Karpas-422 (cell line): ENCODE measurements around the gene TECPR1. TPM values are rescaled to one million over a fixed set of nuclear protein-coding genes. Genes with fewer than 3 reads are reported as not detected.

Experiments used
- DNase-seq: peaks from one replicate; pipeline ENCODE4 v3.0.0-alpha.2; 2015
- H2AFZ ChIP-seq: fragments of 200-600 bp; sonication (generic); 2 replicates; pipeline ENCODE4 v1.6.1; 2014; ENCODE audit warnings: antibody characterized with exemption, low read length, mixed read lengths
- H3K27ac ChIP-seq: fragments of 200-600 bp; sonication (generic); 2 replicates; pipeline ENCODE4 v1.5.1; 2014; ENCODE audit warnings: mild to moderate bottlenecking, low read length, moderate library complexity
- H3K27me3 ChIP-seq: fragments of 200-600 bp; sonication (generic); 2 replicates; pipeline ENCODE4 v1.6.1; 2014; ENCODE audit warnings: low read length, mixed read lengths
- H3K36me3 ChIP-seq: fragments of 200-600 bp; sonication (generic); 2 replicates; pipeline ENCODE4 v1.6.1; 2014; ENCODE audit warnings: low read length, mixed read lengths; ENCODE audit not compliant: insufficient read depth
- H3K4me1 ChIP-seq: fragments of 200-600 bp; sonication (generic); 2 replicates; pipeline ENCODE4 v1.6.1; 2014; ENCODE audit warnings: mild to moderate bottlenecking, low read length, mixed read lengths
- H3K4me2 ChIP-seq: fragments of 200-600 bp; sonication (generic); 2 replicates; pipeline ENCODE4 v1.6.1; 2014; ENCODE audit warnings: low read length, low read depth, mild to moderate bottlenecking; ENCODE audit not compliant: poor library complexity, severe bottlenecking
- H3K4me3 ChIP-seq: fragments of 200-600 bp; sonication (generic); 2 replicates; pipeline ENCODE4 v1.5.1; 2014; ENCODE audit warnings: mild to moderate bottlenecking, antibody characterized with exemption, low read length, mixed read lengths
- H3K79me2 ChIP-seq: fragments of 200-600 bp; sonication (generic); 2 replicates; pipeline ENCODE4 v1.6.1; 2014; ENCODE audit warnings: mild to moderate bottlenecking, low read length, mixed read lengths
- H3K9ac ChIP-seq: fragments of 200-600 bp; sonication (generic); 2 replicates; pipeline ENCODE4 v1.6.0; 2014; ENCODE audit warnings: low read length
- H3K9me2 ChIP-seq: fragments of 200-600 bp; sonication (generic), shearing (Covaris generic); replicated peaks from 2 replicates; pipeline ENCODE4 v1.6.0; 2014; ENCODE audit warnings: mild to moderate bottlenecking, low read length, moderate library complexity; ENCODE audit not compliant: insufficient read depth
- H3K9me3 ChIP-seq: fragments of 300-700, 200-600 bp; sonication (generic); 2 replicates; pipeline ENCODE4 v1.6.1; 2014; ENCODE audit warnings: low read length, mixed read lengths
- H4K20me1 ChIP-seq: fragments of 200-600 bp; sonication (generic); 2 replicates; pipeline ENCODE4 v1.6.1; 2014; ENCODE audit warnings: mild to moderate bottlenecking, antibody characterized with exemption, low read length, low read depth; ENCODE audit not compliant: insufficient read depth
- total RNA-seq: library from RNA; depleted of rRNA; stranded (reverse); fragments of >200 nt; shearing (Covaris generic); gene quantifications from 2 replicates; pipeline ENCODE4 v1.2.3, GENCODE V29; 2014; ENCODE audit warnings: low replicate concordance; rRNA removed

TECPR1 gene
- total RNA-seq = 28.4 and 30.7 TPM in 2 replicates

GRCh38 chr7:98251601-98252424 is at the start of gene TECPR1:
Gene TECPR1, minus strand, starts transcription at chr7:98252232. Its CDS starts 6,086 bp downstream, at chr7:98246146.
- peak; percentile 95 for DNase-seq
- Histone ChIP-seq H3K9ac (peak within 1 kb of the TSS; percentile 80), H3K9me3 (no peaks in the 10 kb centered on the region), H3K4me2 (peak within 1 kb of the TSS; percentile 77), H3K4me1 (peaks cover 21% of the 10 kb centered on the region), H3K27ac (peak within 1 kb of the TSS; percentile 52), H3K36me3 (no peaks in the 10 kb centered on the region), H3K79me2 (peaks cover 24% of the 10 kb centered on the region), H4K20me1 (no peaks in the 10 kb centered on the region), H2AFZ (peak within 1 kb of the TSS; percentile 25), H3K27me3 (no peaks in the 10 kb centered on the region), H3K9me2 (no peaks in the 10 kb centered on the region), H3K4me3 (peak within 1 kb of the TSS; percentile 90)

- no peak for DNase-seq
- H3K4me1 ChIP-seq = no peaks in the 10 kb centered on the region
These were observed 48.8 kb upstream of the TECPR1 start for GRCh38 chr7:98300595-98301372.

GRCh38 chr7:98297626-98298286 is 45.7 kb upstream of the TECPR1 start:
- no peaks in the 10 kb centered on the region for H4K20me1 ChIP-seq

More at GRCh38 chr7:98300595-98301372, 48.8 kb upstream of the TECPR1 start:
- Histone ChIP-seq H3K4me3 (no peak overlapping the region), H3K9me2 (no peaks in the 10 kb centered on the region), H4K20me1 (no peaks in the 10 kb centered on the region), H3K36me3 (no peaks in the 10 kb centered on the region), H3K27me3 (no peaks in the 10 kb centered on the region), H3K9me3 (no peaks in the 10 kb centered on the region), H3K27ac (no peak overlapping the region), H3K9ac (no peak overlapping the region), H3K79me2 (no peaks in the 10 kb centered on the region), H2AFZ (no peak overlapping the region), H3K4me2 (no peak overlapping the region)

GRCh38 chr7:98296833-98297232 is 44.8 kb upstream of the TECPR1 start:
- H3K27me3 ChIP-seq = no peaks in the 10 kb centered on the region
- H3K4me3 ChIP-seq = no peak overlapping the region
- DNase-seq = no peak
- H3K4me1 ChIP-seq = no peaks in the 10 kb centered on the region; the same call in 1 of the 2 replicates
- no peaks in the 10 kb centered on the region for H4K20me1 ChIP-seq
- no peaks in the 10 kb centered on the region for H3K36me3 ChIP-seq
- H3K9ac ChIP-seq = no peak overlapping the region
- no peak overlapping the region for H3K4me2 ChIP-seq
- no peaks in the 10 kb centered on the region for H3K9me2 ChIP-seq
- H3K79me2 ChIP-seq = no peaks in the 10 kb centered on the region
- H3K9me3 ChIP-seq = no peaks in the 10 kb centered on the region
- H2AFZ ChIP-seq = no peak overlapping the region
- H3K27ac ChIP-seq = no peak overlapping the region

More at GRCh38 chr7:98297626-98298286, 45.7 kb upstream of the TECPR1 start:
- no peak overlapping the region for H3K4me2 ChIP-seq
- no peak overlapping the region for H3K9ac ChIP-seq
- H3K36me3 ChIP-seq = no peaks in the 10 kb centered on the region
- H2AFZ ChIP-seq = no peak overlapping the region
- no peaks in the 10 kb centered on the region for H3K9me3 ChIP-seq
- H3K79me2 ChIP-seq = no peaks in the 10 kb centered on the region
- H3K27ac ChIP-seq = no peak overlapping the region
- no peaks in the 10 kb centered on the region for H3K27me3 ChIP-seq
- H3K4me1 ChIP-seq = no peaks in the 10 kb centered on the region; the same call in 1 of the 2 replicates
- H3K4me3 ChIP-seq = no peak overlapping the region
- DNase-seq = no peak
- H3K9me2 ChIP-seq = no peaks in the 10 kb centered on the region

- H3K9me2 ChIP-seq = no peaks in the 10 kb centered on the region
- no peaks in the 10 kb centered on the region; the same call in 1 of the 2 replicates for H4K20me1 ChIP-seq
- no peak overlapping the region for H2AFZ ChIP-seq
- H3K9ac ChIP-seq = no peak overlapping the region
- no peaks in the 10 kb centered on the region for H3K36me3 ChIP-seq
- H3K79me2 ChIP-seq = no peaks in the 10 kb centered on the region
- no peaks in the 10 kb centered on the region for H3K9me3 ChIP-seq
- H3K27me3 ChIP-seq = no peaks in the 10 kb centered on the region
- no peak overlapping the region for H3K4me2 ChIP-seq
- no peak overlapping the region for H3K4me3 ChIP-seq
- H3K4me1 ChIP-seq = no peaks in the 10 kb centered on the region; the same call in 1 of the 2 replicates
- DNase-seq = no peak
- no peak overlapping the region for H3K27ac ChIP-seq
These were observed 43.6 kb upstream of the TECPR1 start for GRCh38 chr7:98295467-98296192.

GRCh38 chr7:98294798-98295382 is 42.9 kb upstream of the TECPR1 start:
- no peak overlapping the region for H3K9ac ChIP-seq
- no peak overlapping the region for H3K27ac ChIP-seq
- H3K36me3 ChIP-seq = no peaks in the 10 kb centered on the region
- DNase-seq = peak; percentile 89
- no peaks in the 10 kb centered on the region for H3K9me2 ChIP-seq
- H3K4me2 ChIP-seq = no peak overlapping the region
- H3K9me3 ChIP-seq = no peaks in the 10 kb centered on the region
- no peaks in the 10 kb centered on the region for H3K79me2 ChIP-seq
- no peaks in the 10 kb centered on the region for H3K27me3 ChIP-seq
- H4K20me1 ChIP-seq = no peaks in the 10 kb centered on the region; the same call in 1 of the 2 replicates
- H3K4me1 ChIP-seq = no peaks in the 10 kb centered on the region; the same call in 1 of the 2 replicates
- H3K4me3 ChIP-seq = no peak overlapping the region
- no peak overlapping the region for H2AFZ ChIP-seq

GRCh38 chr7:98294326-98294725 is 42.3 kb upstream of the TECPR1 start:
- H3K36me3 ChIP-seq = no peaks in the 10 kb centered on the region
- no peaks in the 10 kb centered on the region; the same call in 1 of the 2 replicates for H3K4me1 ChIP-seq
- DNase-seq = no peak
- no peak overlapping the region for H3K27ac ChIP-seq
- H4K20me1 ChIP-seq = peaks cover 2% of the 10 kb centered on the region; the same call in 1 of the 2 replicates
- no peak overlapping the region for H2AFZ ChIP-seq
- no peak overlapping the region for H3K4me2 ChIP-seq
- H3K4me3 ChIP-seq = no peak overlapping the region
- no peak overlapping the region for H3K9ac ChIP-seq
- H3K9me3 ChIP-seq = no peaks in the 10 kb centered on the region
- no peaks in the 10 kb centered on the region for H3K79me2 ChIP-seq
- H3K9me2 ChIP-seq = no peaks in the 10 kb centered on the region
- no peaks in the 10 kb centered on the region for H3K27me3 ChIP-seq
